DOHH2 (cell line): ENCODE results near the gene RSF1.

Experiments used
- EZH2phosphoT487 ChIP-seq: fragments of 200-600 bp; sonication (generic); IDR thresholded peaks from 2 replicates; pipeline ENCODE4 v1.6.1; 2017; ENCODE audit warnings: borderline replicate concordance, mild to moderate bottlenecking, antibody characterized with exemption, low read length, moderate library complexity, mixed read lengths
- TF ChIP-seq, protein P1 (sequence below): fragments of 200-600 bp; sonication (generic); IDR thresholded peaks from one replicate; pipeline ENCODE4 v1.5.1; 2014; ENCODE audit warnings: antibody characterized with exemption, mild to moderate bottlenecking, low read depth, low read length; ENCODE audit not compliant: poor library complexity, severe bottlenecking

DNA sequence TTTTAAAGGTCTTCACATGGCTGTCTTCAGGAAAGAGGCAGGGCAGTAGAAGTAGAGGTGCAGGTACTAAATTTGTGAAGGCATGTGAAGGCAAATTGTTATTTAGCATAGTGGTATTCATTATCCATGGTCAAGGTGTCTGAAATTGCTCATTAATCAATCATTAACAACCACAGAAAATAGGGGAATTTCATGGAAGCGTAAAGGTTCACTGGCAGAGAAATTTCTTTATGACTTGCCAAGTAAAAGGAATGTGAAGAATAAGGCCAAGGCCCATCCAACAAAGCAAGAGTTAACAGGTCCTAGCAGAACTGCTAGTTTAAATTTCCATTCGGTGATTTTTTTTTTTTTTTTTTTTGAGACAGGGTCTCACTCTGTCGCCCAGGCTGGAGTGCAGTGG lies 59.0 kb downstream of the RSF1 start:
- TF ChIP-seq, protein P1, sequence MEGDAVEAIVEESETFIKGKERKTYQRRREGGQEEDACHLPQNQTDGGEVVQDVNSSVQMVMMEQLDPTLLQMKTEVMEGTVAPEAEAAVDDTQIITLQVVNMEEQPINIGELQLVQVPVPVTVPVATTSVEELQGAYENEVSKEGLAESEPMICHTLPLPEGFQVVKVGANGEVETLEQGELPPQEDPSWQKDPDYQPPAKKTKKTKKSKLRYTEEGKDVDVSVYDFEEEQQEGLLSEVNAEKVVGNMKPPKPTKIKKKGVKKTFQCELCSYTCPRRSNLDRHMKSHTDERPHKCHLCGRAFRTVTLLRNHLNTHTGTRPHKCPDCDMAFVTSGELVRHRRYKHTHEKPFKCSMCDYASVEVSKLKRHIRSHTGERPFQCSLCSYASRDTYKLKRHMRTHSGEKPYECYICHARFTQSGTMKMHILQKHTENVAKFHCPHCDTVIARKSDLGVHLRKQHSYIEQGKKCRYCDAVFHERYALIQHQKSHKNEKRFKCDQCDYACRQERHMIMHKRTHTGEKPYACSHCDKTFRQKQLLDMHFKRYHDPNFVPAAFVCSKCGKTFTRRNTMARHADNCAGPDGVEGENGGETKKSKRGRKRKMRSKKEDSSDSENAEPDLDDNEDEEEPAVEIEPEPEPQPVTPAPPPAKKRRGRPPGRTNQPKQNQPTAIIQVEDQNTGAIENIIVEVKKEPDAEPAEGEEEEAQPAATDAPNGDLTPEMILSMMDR, result no peak
- TF ChIP-seq EZH2phosphoT487, result no peak
